D341Med (cell line): ENCODE results near the gene FHIT.

Experiments
- DNase-seq: peaks from one replicate; pipeline ENCODE4 v3.0.0; 2012; ENCODE audit warnings: low spot score

FHIT gene

GRCh38 chr3:60160822-60161748 lies 1090.2 kb downstream of the FHIT start:
- DNase-seq: no peak

- DNase-seq: no peak
Measured at GRCh38 chr3:60160111-60160821, 1091.0 kb downstream of the FHIT start.

- DNase-seq: no peak
Measured at GRCh38 chr3:60158035-60158434, 1093.2 kb downstream of the FHIT start.

- DNase-seq: no peak
Measured at GRCh38 chr3:60154011-60154410, 1097.2 kb downstream of the FHIT start.

- no peak for DNase-seq
Measured at GRCh38 chr3:60153221-60153999, 1097.8 kb downstream of the FHIT start.

- no peak for DNase-seq
Measured at GRCh38 chr3:60149501-60149900, 1101.8 kb downstream of the FHIT start.

GRCh38 chr3:60147249-60147950 lies 1103.9 kb downstream of the FHIT start:
- no peak for DNase-seq

GRCh38 chr3:60146121-60146520 lies 1105.1 kb downstream of the FHIT start:
- DNase-seq: no peak

GRCh38 chr3:60144071-60144470 lies 1107.2 kb downstream of the FHIT start:
- DNase-seq: no peak

GRCh38 chr3:60142009-60142408 lies 1109.2 kb downstream of the FHIT start:
- no peak for DNase-seq

GRCh38 chr3:60140160-60140559 lies 1111.1 kb downstream of the FHIT start:
- no peak for DNase-seq

- DNase-seq: no peak
Measured at GRCh38 chr3:60136601-60137000, 1114.7 kb downstream of the FHIT start.

- DNase-seq: no peak
Measured at GRCh38 chr3:60135474-60135873, 1115.8 kb downstream of the FHIT start.

GRCh38 chr3:60133269-60134162 lies 1117.7 kb downstream of the FHIT start:
- DNase-seq: no peak

GRCh38 chr3:60131618-60132017 lies 1119.6 kb downstream of the FHIT start:
- no peak for DNase-seq

- no peak for DNase-seq
Measured at GRCh38 chr3:60126511-60127304, 1124.5 kb downstream of the FHIT start.

GRCh38 chr3:60125686-60126085 lies 1125.6 kb downstream of the FHIT start:
- no peak for DNase-seq

GRCh38 chr3:60120245-60120644 lies 1131.0 kb downstream of the FHIT start:
- DNase-seq: no peak

- no peak for DNase-seq
Measured at GRCh38 chr3:60114191-60114590, 1137.1 kb downstream of the FHIT start.

- no peak for DNase-seq
Measured at GRCh38 chr3:60107275-60107674, 1144.0 kb downstream of the FHIT start.
